HepG2 (cell line): ENCODE data around the gene GRID1. TPM values are rescaled to one million over a fixed set of nuclear protein-coding genes. Genes with fewer than 3 reads are reported as not detected.

Experiments
- ATAC-seq: fragments of 200-7000 bp; cut with Tn5 transposase; 3 replicates; pipeline ENCODE4 v1.9.1; 2020; ENCODE audit warnings: mild to moderate bottlenecking, moderate library complexity
- BruUV-seq: library from RNA; stranded (reverse); fragments of 400-500 nt; replicated peaks from 2 replicates; lab custom pipeline; 2021; lab: Mats Ljungman, UMichigan
- CTCF ChIA-PET: fragments of 300-600 bp; formaldehyde crosslinking; extraction: SDS; loops from one replicate; lab custom pipeline; 2021; ENCODE audit warnings: low total read pairs, inconsistent platforms, low intra/inter-chr PET ratio; lab: Yijun Ruan, JAX
- POLR2A ChIA-PET: fragments of 350-600 bp; sonication (Branson Sonifier 250); formaldehyde crosslinking; loops from one replicate; lab custom pipeline; 2020; ENCODE audit warnings: antibody characterized with exemption, inconsistent platforms; lab: Yijun Ruan, JAX
- DNase-seq: peaks from one replicate; pipeline ENCODE4 v3.0.0-alpha.2; 2015; ENCODE audit warnings: low spot score
- FAIRE-seq: peaks from 3 replicates; lab custom pipeline; 2011; peaks lifted over from hg19 to GRCh38; lab: Jason Lieb, UNC
- H2AFZ ChIP-seq: one replicate; pipeline ENCODE4 v1.6.1; 2011; ENCODE audit warnings: low read length, inconsistent platforms
- H3K27ac ChIP-seq: fragments of 300-600 bp; 3 replicates; pipeline ENCODE4 v1.8.0; 2011; ENCODE audit warnings: mixed run types, mild to moderate bottlenecking, mixed read lengths, low read length, inconsistent platforms; ENCODE audit not compliant: insufficient read depth; ENCODE audit errors: extremely low read length
- H3K27me3 ChIP-seq, 2 experiments: fragments of 200-600 bp in 1 of 2; 2 replicates in 1 of 2; 3 replicates in 1 of 2; pipeline versions ENCODE4 v1.6.0 to v1.8.0; 2011; ENCODE audit warnings: low read length in 2 of 2, mild to moderate bottlenecking in 2 of 2, moderate library complexity in 2 of 2, inconsistent platforms in 1 of 2; ENCODE audit not compliant: insufficient read depth in 2 of 2, control insufficient read depth in 1 of 2
- H3K36me3 ChIP-seq, 2 experiments: fragments of 200-600 bp in 1 of 2; replicated peaks in 1 of 2; 2 replicates in 1 of 2; 3 replicates in 1 of 2; pipeline versions ENCODE4 v1.5.1 to v1.8.0; 2011; ENCODE audit warnings: low read length in 2 of 2, inconsistent platforms in 1 of 2; ENCODE audit not compliant: insufficient read depth in 2 of 2, control insufficient read depth in 1 of 2
- H3K4me1 ChIP-seq: 2 replicates; pipeline ENCODE4 v1.5.1; 2012; ENCODE audit warnings: low read length, inconsistent platforms; ENCODE audit not compliant: insufficient read depth
- H3K4me2 ChIP-seq: 2 replicates; pipeline ENCODE4 v1.6.0; 2011; ENCODE audit warnings: low read depth, low read length, inconsistent platforms
- H3K4me3 ChIP-seq, 3 experiments: fragments of 200-600 bp in 1 of 3; sonication (generic), shearing (Covaris generic) in 1 of 3; replicated peaks in 1 of 3; 2 replicates each; pipeline ENCODE4 v1.5.1; 2011 to 2016; ENCODE audit warnings: low read length in 3 of 3, inconsistent platforms in 2 of 3, low read depth in 2 of 3, mild to moderate bottlenecking in 2 of 3, control low read depth in 1 of 3, mixed read lengths in 1 of 3; ENCODE audit not compliant: insufficient read depth in 1 of 3
- H3K79me2 ChIP-seq: one replicate; pipeline ENCODE4 v1.6.1; 2011; ENCODE audit warnings: low read length, inconsistent platforms; ENCODE audit not compliant: insufficient read depth
- H3K9ac ChIP-seq: 2 replicates; pipeline ENCODE4 v1.6.0; 2011; ENCODE audit warnings: mild to moderate bottlenecking, low read depth, low read length, inconsistent platforms; ENCODE audit not compliant: insufficient read depth
- H3K9me3 ChIP-seq: 2 replicates; pipeline ENCODE4 v1.5.1; 2012; ENCODE audit warnings: mild to moderate bottlenecking, low read length
- H4K20me1 ChIP-seq: 2 replicates; pipeline ENCODE4 v1.6.0; 2011; ENCODE audit warnings: inconsistent platforms, mild to moderate bottlenecking, low read length, moderate library complexity; ENCODE audit not compliant: insufficient read depth
- CSRNP1 ChIP-seq: sonication (generic); formaldehyde crosslinking; IDR thresholded peaks from 2 replicates; pipeline ENCODE4 v1.8.1; 2023; ENCODE audit warnings: mild to moderate bottlenecking, missing genetic modification reagents
- HNRNPUL1 ChIP-seq: fragments of 200-400 bp; formaldehyde crosslinking; IDR thresholded peaks from 2 replicates; pipeline ENCODE4 v1.6.1; 2017; ENCODE audit warnings: low read depth, mild to moderate bottlenecking, low read length, moderate library complexity
- MIER2 ChIP-seq: IDR thresholded peaks from 2 replicates; pipeline ENCODE4 v1.6.1; 2016; ENCODE audit warnings: missing biosample characterization, missing genetic modification reagents
- PAX8 ChIP-seq: sonication (generic); formaldehyde crosslinking; IDR thresholded peaks from 2 replicates; pipeline ENCODE4 v1.8.0; 2022; ENCODE audit warnings: mild to moderate bottlenecking, missing genetic modification reagents, borderline replicate concordance
- RELA ChIP-seq: sonication (generic); formaldehyde crosslinking; IDR thresholded peaks from 2 replicates; pipeline ENCODE4 v1.4.0; 2020; ENCODE audit warnings: missing genetic modification reagents
- RERE ChIP-seq: IDR thresholded peaks from 2 replicates; pipeline ENCODE4 v1.6.1; 2016; ENCODE audit warnings: low read depth, missing genetic modification reagents, missing compliant biosample characterization
- UBTF ChIP-seq: sonication (generic); formaldehyde crosslinking; IDR thresholded peaks from 2 replicates; pipeline ENCODE4 v1.4.0; 2020; ENCODE audit warnings: mild to moderate bottlenecking, missing genetic modification reagents
- ZNF235 ChIP-seq: sonication (generic); formaldehyde crosslinking; IDR thresholded peaks from 2 replicates; pipeline ENCODE4 v1.8.1; 2023; ENCODE audit warnings: mild to moderate bottlenecking, missing genetic modification reagents, borderline replicate concordance
- ZNF329 ChIP-seq: sonication (generic); formaldehyde crosslinking; IDR thresholded peaks from 2 replicates; pipeline ENCODE4 v1.9.0; 2021; ENCODE audit warnings: low read depth, mild to moderate bottlenecking, missing genetic modification reagents
- ZNF484 ChIP-seq: sonication (generic); formaldehyde crosslinking; IDR thresholded peaks from 2 replicates; pipeline ENCODE4 v1.5.1; 2020; ENCODE audit warnings: mild to moderate bottlenecking, low read depth, missing genetic modification reagents, borderline replicate concordance
- ZNF563 ChIP-seq: sonication (generic); formaldehyde crosslinking; IDR thresholded peaks from 2 replicates; pipeline ENCODE4 v1.8.0; 2022; ENCODE audit warnings: mild to moderate bottlenecking, moderate library complexity, missing genetic modification reagents
- ZNF660 ChIP-seq: sonication (generic); formaldehyde crosslinking; IDR thresholded peaks from 2 replicates; pipeline ENCODE4 v1.5.1; 2020; ENCODE audit warnings: mild to moderate bottlenecking, low read depth, missing genetic modification reagents, borderline replicate concordance
- ZSCAN29 ChIP-seq: sonication (generic); formaldehyde crosslinking; conservative IDR thresholded peaks from 2 replicates; pipeline ENCODE4 v1.4.0; 2020; ENCODE audit warnings: mild to moderate bottlenecking, missing genetic modification reagents
- WGBS: methylation state at CpG from one replicate; pipeline ENCODE4 v1.1.6; 2017; ENCODE audit warnings: low lambda C conversion rate; 5-methylcytosine and 5-hydroxymethylcytosine counted together
- in situ Hi-C: cut with HindIII; loops from 2 replicates; pipeline ENCODE4 v1.10.0; 2017; ENCODE audit warnings: low pct_unique_long_range_greater_than_20kb; ENCODE audit not compliant: extremely low pct_ligation_motif_present
- intact Hi-C: fragments of 100-400 bp; cut with micrococcal nuclease; formaldehyde crosslinking; loops from one replicate; pipeline ENCODE4 v1.10.0; 2022; ENCODE audit not compliant: unreplicated experiment
- polyA plus RNA-seq, 8 experiments: library from polyadenylated mRNA; depleted of rRNA in 3 of 8; stranded (reverse) in 7 of 8; unstranded in 1 of 8; fragments of >200 nt; fragmentation: Illumina TruSeq in 4 of 8; extraction: Trizol in 4 of 8; gene quantifications; 2 replicates each; pipeline versions ENCODE4 v1.2.1 to v1.2.3, GENCODE V29; 2011 to 2016; ENCODE audit warnings: low read depth in 4 of 8, missing spikeins in 1 of 8, mixed read lengths in 1 of 8; ENCODE audit not compliant: insufficient read depth in 1 of 8
- total RNA-seq, 5 experiments: library from RNA; depleted of rRNA; stranded (reverse); fragments of >200 nt; fragmentation: Illumina TruSeq; extraction: Trizol; gene quantifications; 2 replicates each; pipeline ENCODE4 v1.2.3, GENCODE V29; 2016; ENCODE audit warnings: low read depth in 1 of 5

Gene GRID1
- total and polyA plus RNA-seq, 2 of the 13 experiments (the other 11 are each of a cell fraction or from before 2014, with no cell fraction given), result 0.05 TPM; not detected in 1

GRCh38 chr10:86179153-86179524 lies 187.5 kb downstream of the GRID1 start:
- Histone ChIP-seq H3K9me3 (no peaks in the 10 kb centered on the region), H3K4me3 (no peak overlapping the region), H2AFZ (no peak overlapping the region), H3K27me3 (peaks cover 0 to 24% of the 10 kb centered on the region in 2 experiments; a peak in 2 of 5 replicates), H3K9ac (no peak overlapping the region), H3K79me2 (no peaks in the 10 kb centered on the region), H3K27ac (no peak overlapping the region), H3K36me3 (no peaks in the 10 kb centered on the region), H4K20me1 (no peaks in the 10 kb centered on the region), H3K4me2 (no peak overlapping the region), H3K4me1 (no peaks in the 10 kb centered on the region)
- ATAC-seq (no peak), FAIRE-seq (no peak), DNase-seq (no peak)
- WGBS, result 2% methylated on average over 5 of the region's 6 CpGs
- CTCF ChIA-PET, result no interaction called here
- POLR2A ChIA-PET, result no interaction called here
- no TSS peak for BruUV-seq
- intact Hi-C loops (loop anchor here (2.0 kb wide), 1 partner anchor 198 kb away; no protein-coding TSS in a partner anchor), in situ Hi-C loops (loop anchor here (5.0 kb wide), 1 partner anchor 198 kb away; no protein-coding TSS in a partner anchor)
- no peak for TF ChIP-seq PAX8 (CRISPR knock-in tag)
- TF ChIP-seq HNRNPUL1, result no peak
- TF ChIP-seq RELA (CRISPR knock-in tag), result no peak
- no peak for TF ChIP-seq ZNF329
- no peak for TF ChIP-seq ZSCAN29
- TF ChIP-seq ZNF484, result no peak
- no peak for TF ChIP-seq ZNF660 (CRISPR knock-in tag)
- TF ChIP-seq UBTF (CRISPR knock-in tag), result no peak
- TF ChIP-seq CSRNP1 (CRISPR knock-in tag), result no peak
- no peak for TF ChIP-seq MIER2
- no peak for TF ChIP-seq ZNF235 (CRISPR knock-in tag)
- no peak for TF ChIP-seq ZNF563 (CRISPR knock-in tag)
- no peak for TF ChIP-seq RERE (CRISPR knock-in tag)
